Measurements from ENCODE around the gene MBD6.
"Not testable (repeated sequence)": the region's sequence is repeated elsewhere in the genome, so short reads cannot be mapped to it uniquely, and the experiment has no call there.

The MBD6 gene

GRCh38 chr12:57488402-57489156, 34.0 kb upstream of the MBD6 start:
- TF ChIP-seq, protein P1, sequence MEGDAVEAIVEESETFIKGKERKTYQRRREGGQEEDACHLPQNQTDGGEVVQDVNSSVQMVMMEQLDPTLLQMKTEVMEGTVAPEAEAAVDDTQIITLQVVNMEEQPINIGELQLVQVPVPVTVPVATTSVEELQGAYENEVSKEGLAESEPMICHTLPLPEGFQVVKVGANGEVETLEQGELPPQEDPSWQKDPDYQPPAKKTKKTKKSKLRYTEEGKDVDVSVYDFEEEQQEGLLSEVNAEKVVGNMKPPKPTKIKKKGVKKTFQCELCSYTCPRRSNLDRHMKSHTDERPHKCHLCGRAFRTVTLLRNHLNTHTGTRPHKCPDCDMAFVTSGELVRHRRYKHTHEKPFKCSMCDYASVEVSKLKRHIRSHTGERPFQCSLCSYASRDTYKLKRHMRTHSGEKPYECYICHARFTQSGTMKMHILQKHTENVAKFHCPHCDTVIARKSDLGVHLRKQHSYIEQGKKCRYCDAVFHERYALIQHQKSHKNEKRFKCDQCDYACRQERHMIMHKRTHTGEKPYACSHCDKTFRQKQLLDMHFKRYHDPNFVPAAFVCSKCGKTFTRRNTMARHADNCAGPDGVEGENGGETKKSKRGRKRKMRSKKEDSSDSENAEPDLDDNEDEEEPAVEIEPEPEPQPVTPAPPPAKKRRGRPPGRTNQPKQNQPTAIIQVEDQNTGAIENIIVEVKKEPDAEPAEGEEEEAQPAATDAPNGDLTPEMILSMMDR (IDR thresholded peaks at IDR 0.05; ENCODE audit: insufficient read depth, low read depth, low read length, missing control alignments), result no peak
- peak overlapping the region; percentile 90 for H3K4me3 ChIP-seq (ENCODE audit: low read length)
- DNase-seq (ENCODE audit: low read depth), result no peak

GRCh38 chr12:57489157-57489641, 33.4 kb upstream of the MBD6 start:
- DNase-seq (ENCODE audit: low read depth), result no peak
- TF ChIP-seq, protein P1 (IDR thresholded peaks at IDR 0.05; ENCODE audit: insufficient read depth, low read depth, low read length, missing control alignments), result no peak
- H3K4me3 ChIP-seq (ENCODE audit: low read length), result peak overlapping the region; percentile 90

GRCh38 chr12:57490126-57490525, 32.5 kb upstream of the MBD6 start:
- DNase-seq (ENCODE audit: low read depth), result no peak
- H3K4me3 ChIP-seq (ENCODE audit: low read length), result no peak overlapping the region
- TF ChIP-seq, protein P1 (IDR thresholded peaks at IDR 0.05; ENCODE audit: insufficient read depth, low read depth, low read length, missing control alignments), result no peak

DNA sequence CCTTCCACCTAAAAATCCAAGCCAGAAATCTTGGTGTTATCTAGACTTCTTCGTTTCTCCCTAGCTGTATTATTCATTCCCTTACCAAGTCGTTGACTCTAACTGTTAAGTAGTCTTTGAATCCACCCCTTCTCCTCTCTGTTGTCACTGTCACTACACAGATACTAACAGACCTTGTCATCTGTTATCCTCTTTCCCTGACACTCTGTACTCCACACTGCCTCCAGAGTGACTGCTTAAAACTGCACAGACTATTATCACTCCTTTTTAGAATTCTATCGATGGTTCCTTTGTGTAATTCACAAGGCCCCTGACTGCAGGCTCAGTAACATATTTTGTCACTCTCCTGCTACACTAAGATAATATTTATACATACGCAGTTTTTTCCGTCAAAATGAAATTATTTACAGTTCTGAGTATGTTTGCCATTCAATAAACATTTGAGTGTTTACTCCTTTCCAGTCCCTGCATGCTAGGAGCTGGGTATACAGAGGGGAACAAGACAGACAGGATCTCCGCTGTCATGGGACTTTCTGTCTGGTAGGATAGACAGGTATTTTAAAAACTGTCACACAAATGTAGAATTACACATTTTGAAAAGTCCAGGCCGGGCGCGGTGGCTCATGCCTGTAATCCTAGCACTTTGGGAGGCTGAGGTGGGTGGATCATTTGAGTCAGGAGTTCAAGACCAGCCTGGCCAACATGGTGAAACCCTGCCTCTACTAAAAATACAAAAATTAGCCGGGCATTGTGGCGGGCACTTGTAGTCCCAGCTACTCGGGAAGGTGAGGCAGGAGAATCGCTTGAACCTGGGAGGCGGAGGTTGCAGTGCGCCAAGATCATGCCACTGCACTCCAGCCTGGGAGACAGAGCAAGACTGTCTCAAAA, 31.0 kb upstream of the MBD6 start:
- TF ChIP-seq, protein P1 (IDR thresholded peaks at IDR 0.05; ENCODE audit: insufficient read depth, low read depth, low read length, missing control alignments), result no peak
- H3K4me3 ChIP-seq (ENCODE audit: low read length), result no peak overlapping the region
- no peak for DNase-seq (ENCODE audit: low read depth)

- DNase-seq (ENCODE audit: low read depth); H3K4me3 ChIP-seq (ENCODE audit: low read length): not testable (repeated sequence)
These were observed 27.4 kb upstream of the MBD6 start for GRCh38 chr12:57495051-57495701.

DNA sequence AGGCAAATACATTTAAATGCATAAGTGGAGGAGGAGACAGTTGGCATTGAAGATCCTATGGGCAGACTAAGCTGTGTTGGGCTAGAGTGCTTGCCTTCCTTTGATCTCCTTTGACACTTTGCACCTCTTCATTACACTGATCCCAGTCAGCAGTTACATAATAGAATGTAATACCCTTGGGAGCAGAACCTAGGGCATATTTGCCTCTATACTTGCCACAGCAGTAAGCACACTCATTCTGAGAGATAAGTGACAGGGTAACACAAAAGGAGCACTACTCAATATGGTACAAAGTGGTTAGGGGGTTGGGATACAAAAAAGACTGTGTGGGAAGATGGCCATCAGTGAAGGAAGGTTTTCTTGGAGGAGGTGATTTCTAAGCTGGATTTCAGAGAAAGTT, 25.8 kb upstream of the MBD6 start:
- TF ChIP-seq, protein P1 (IDR thresholded peaks at IDR 0.05; ENCODE audit: insufficient read depth, low read depth, low read length, missing control alignments), result no peak
- H3K4me3 ChIP-seq (ENCODE audit: low read length), result no peak overlapping the region
- no peak for DNase-seq (ENCODE audit: low read depth)

Measured in epithelial cell of esophagus (primary cell).